ENCODE data around the gene ZKSCAN7. TPM values are rescaled to one million over a fixed set of nuclear protein-coding genes. Genes with fewer than 3 reads are reported as not detected.

Gene ZKSCAN7
- total RNA-seq = 1 to 10 TPM in 1 of 4 donors, under 1 TPM in 3; 0.61 to 2.9 (median 0.90) TPM

DNA sequence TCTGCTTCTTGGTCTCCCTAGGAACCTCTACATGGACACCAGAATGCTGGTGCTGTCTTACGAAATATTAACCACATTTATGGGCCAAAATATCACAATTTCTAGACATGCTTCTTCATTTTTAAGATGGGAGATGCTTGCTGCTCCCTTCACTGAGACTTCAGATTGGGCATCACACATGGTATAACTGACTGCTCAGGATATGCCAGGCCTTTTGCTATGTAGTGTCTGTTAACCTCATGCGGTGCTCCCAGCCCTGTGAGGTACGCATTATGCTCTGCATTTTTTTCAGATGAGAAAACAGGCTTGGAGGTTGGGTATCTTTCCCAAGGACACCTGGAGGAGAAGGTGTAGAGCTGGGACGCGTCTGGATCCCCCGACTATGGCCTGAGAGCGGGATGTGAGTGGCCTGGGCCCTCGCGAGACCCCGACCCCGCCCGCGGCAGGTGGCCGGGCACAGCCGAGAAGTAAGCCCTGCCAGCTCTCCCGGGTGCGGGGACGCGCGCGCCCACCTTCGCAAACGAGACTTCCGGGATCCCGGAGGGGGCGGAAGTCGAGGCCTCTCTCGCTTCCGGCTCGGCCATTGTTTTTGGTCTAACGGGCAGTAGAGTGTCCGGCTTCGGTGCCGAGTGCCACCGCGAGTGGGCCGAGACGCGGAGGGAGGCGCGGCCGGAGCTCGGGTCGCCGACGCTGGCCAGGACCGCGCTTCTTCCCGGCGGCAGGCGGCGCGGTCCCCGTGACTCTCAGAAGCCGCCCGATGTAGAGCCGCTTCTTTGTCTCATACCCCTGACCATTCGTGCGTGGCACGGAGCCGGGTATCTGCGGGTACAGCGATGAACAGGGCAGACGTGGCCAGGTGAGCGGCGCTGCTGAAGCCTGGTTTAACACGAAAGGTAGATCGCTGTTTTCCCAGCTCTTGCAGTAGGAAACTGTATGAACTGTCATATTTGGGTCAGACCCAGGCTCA lies at the start of gene ZKSCAN7:
TSS of gene ZKSCAN7 (plus strand) at position 568 of the 967 bp plus-strand sequence. CDS start 1,855 bp downstream, outside the sequence.
- Histone ChIP-seq H3K27me3 (peaks cover 0 to 37% (median 0%) of the 10 kb centered on the region in 4 donors), H3K36me3 (peaks cover 0 to 19% (median 0%) of the 10 kb centered on the region in 3 donors), H3K4me3 (peak within 1 kb of the TSS; percentile 45 to 77 (median 66)), H3K27ac (peak within 1 kb of the TSS; percentile 37 to 80 (median 66)), H3K9me3 (no peaks in the 10 kb centered on the region), H3K4me1 (peaks cover 4 to 17% (median 6%) of the 10 kb centered on the region in 3 donors)
- TF ChIP-seq, protein P1, sequence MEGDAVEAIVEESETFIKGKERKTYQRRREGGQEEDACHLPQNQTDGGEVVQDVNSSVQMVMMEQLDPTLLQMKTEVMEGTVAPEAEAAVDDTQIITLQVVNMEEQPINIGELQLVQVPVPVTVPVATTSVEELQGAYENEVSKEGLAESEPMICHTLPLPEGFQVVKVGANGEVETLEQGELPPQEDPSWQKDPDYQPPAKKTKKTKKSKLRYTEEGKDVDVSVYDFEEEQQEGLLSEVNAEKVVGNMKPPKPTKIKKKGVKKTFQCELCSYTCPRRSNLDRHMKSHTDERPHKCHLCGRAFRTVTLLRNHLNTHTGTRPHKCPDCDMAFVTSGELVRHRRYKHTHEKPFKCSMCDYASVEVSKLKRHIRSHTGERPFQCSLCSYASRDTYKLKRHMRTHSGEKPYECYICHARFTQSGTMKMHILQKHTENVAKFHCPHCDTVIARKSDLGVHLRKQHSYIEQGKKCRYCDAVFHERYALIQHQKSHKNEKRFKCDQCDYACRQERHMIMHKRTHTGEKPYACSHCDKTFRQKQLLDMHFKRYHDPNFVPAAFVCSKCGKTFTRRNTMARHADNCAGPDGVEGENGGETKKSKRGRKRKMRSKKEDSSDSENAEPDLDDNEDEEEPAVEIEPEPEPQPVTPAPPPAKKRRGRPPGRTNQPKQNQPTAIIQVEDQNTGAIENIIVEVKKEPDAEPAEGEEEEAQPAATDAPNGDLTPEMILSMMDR (IDR thresholded peaks at IDR 0.05) = peak in 1 of 6 experiments; percentile 4
- TF ChIP-seq POLR2A (IDR thresholded peaks at IDR 0.05) = no peak
- intact Hi-C loops (cut with DNase I) = no loop called here
- no peak for DNase-seq
- 41 to 67% methylated on average over 3 to 5 of the region's 68 CpGs for WGBS, 2 donors

DNA sequence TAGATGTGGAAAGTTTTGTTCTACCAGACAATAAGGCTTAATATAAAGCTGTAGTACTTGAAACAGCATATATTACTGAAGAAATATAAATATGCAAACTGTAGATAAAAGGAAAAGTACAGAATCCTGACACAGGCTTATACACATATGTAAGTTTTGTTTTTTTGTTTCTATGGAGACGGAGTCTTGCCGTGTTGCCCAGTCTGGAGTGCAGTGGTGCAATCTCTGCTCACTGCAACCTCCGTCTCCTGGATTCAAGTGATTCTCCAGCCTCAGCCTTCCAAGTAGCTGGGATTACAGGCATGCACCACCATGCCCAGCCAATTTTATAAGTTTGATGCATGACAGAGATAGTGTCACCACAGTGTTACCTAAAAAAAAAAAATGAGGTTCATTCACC lies 48.4 kb upstream of the ZKSCAN7 start:
- H3K4me1 ChIP-seq = peaks cover 0 to 26% (median 14%) of the 10 kb centered on the region in 3 donors
- no peak overlapping the region for H3K27ac ChIP-seq
- TF ChIP-seq, protein P1 (IDR thresholded peaks at IDR 0.05) = no peak
- TF ChIP-seq POLR2A (IDR thresholded peaks at IDR 0.05) = no peak
- no peaks in the 10 kb centered on the region for H3K27me3 ChIP-seq
- WGBS, 2 donors = 69 to 79% methylated on average over 3 of the region's 3 CpGs
- no peak overlapping the region for H3K4me3 ChIP-seq
- intact Hi-C loops (cut with DNase I) = no loop called here
- H3K36me3 ChIP-seq = peaks cover 0 to 35% (median 0%) of the 10 kb centered on the region in 3 donors
- no peak for DNase-seq
- H3K9me3 ChIP-seq = peaks cover 0 to 15% (median 8%) of the 10 kb centered on the region in 3 donors

DNA sequence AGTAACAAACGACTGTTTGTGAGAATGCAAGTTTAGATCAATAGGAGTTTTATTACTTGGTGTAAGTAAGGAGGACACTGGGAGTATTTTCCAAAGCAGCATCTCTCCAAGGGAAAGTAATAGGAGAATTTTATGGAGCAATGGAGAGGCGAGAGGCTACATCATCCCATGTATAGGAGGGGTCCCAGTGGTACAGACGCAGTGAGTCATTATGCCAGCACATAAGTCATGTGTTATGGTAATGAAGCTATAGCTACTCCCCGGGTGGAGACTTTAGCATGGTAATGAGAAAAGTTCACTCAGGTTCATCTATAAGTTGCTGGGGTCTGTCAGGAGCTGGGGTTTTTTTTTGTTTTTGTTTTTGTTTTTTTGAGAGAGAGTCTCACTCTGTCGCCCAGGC lies 48.0 kb upstream of the ZKSCAN7 start:
- TF ChIP-seq, protein P1 (IDR thresholded peaks at IDR 0.05) = no peak
- TF ChIP-seq POLR2A (IDR thresholded peaks at IDR 0.05) = no peak
- H3K9me3 ChIP-seq = peaks cover 0 to 11% (median 4%) of the 10 kb centered on the region in 3 donors
- no peak for DNase-seq
- peaks cover 0 to 31% (median 0%) of the 10 kb centered on the region in 3 donors for H3K36me3 ChIP-seq
- H3K4me3 ChIP-seq = no peak overlapping the region
- no peak overlapping the region for H3K27ac ChIP-seq
- H3K27me3 ChIP-seq = no peaks in the 10 kb centered on the region
- intact Hi-C loops (cut with DNase I) = no loop called here
- H3K4me1 ChIP-seq = peaks cover 0 to 26% (median 14%) of the 10 kb centered on the region in 3 donors
- WGBS, 2 donors = 89 to 94% methylated on average over 5 of the region's 5 CpGs

DNA sequence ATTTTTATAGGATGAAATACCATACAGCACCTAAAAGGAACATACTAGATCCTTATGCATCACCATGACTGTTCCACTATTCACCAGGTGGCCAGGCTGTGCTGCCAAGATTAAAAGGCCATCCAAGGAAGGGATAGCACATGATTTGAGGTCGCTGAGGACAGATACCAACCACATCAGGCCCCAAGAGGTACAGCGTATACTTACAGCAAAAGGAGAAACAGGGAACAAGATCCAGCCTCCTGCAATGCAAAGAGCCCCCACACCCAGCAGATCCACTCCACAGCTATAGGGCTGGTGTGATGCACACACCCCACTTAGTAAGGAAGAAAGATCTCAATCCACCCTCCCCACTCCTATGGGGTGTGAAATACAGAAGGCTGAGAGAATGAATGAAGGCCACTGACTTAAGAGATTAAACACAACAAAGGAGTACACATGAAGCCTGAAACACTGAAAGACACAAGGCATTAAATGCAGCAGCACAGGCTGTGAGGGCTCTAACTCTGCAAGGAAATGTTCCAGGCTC lies 45.5 kb upstream of the ZKSCAN7 start:
- 59 to 70% methylated on average over 2 of the region's 2 CpGs for WGBS, 2 donors
- intact Hi-C loops (cut with DNase I) = no loop called here
- Histone ChIP-seq H3K4me1 (peaks cover 0 to 26% (median 14%) of the 10 kb centered on the region in 3 donors), H3K36me3 (peaks cover 0 to 24% (median 0%) of the 10 kb centered on the region in 3 donors), H3K27ac (peak overlapping the region in 2 of 4 donors; percentile 92 to 94), H3K4me3 (peak overlapping the region; percentile 85 to 98 (median 92)), H3K27me3 (no peaks in the 10 kb centered on the region), H3K9me3 (peaks cover 0 to 4% (median 0%) of the 10 kb centered on the region in 3 donors)
- DNase-seq = no peak
- no peak for TF ChIP-seq POLR2A (IDR thresholded peaks at IDR 0.05)
- TF ChIP-seq, protein P1 (IDR thresholded peaks at IDR 0.05) = no peak

Data from esophagus squamous epithelium (tissue), 5 donors.